Measurements from ENCODE around the gene PDGFD. TPM values are rescaled to one million over a fixed set of nuclear protein-coding genes. Genes with fewer than 3 reads are reported as not detected.

PDGFD gene
- total and polyA plus RNA-seq, 2 donors (not counting 3 experiments of a cell fraction or from before 2014, with no cell fraction given): 6.3 to 13.1 TPM

- TF ChIP-seq EZH2 (IDR thresholded peaks at IDR 0.05; ENCODE audit: borderline replicate concordance, low read depth, low read length, severe bottlenecking): no peak
- no peak for TF ChIP-seq GATA2 (IDR thresholded peaks at IDR 0.05; ENCODE audit: insufficient read depth, insufficient read length, low read depth, low read length)
- no peak for TF ChIP-seq POLR2A (IDR thresholded peaks at IDR 0.05; ENCODE audit: low read depth, low read length)
- TF ChIP-seq, protein P1, sequence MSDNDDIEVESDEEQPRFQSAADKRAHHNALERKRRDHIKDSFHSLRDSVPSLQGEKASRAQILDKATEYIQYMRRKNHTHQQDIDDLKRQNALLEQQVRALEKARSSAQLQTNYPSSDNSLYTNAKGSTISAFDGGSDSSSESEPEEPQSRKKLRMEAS (IDR thresholded peaks at IDR 0.05; ENCODE audit: insufficient read depth, insufficient read length): no peak
- no peak for TF ChIP-seq JUN (IDR thresholded peaks at IDR 0.05; ENCODE audit: borderline replicate concordance, insufficient read depth, insufficient read length, low read depth)
- BruUV-seq (replicated peaks): no TSS peak
- ChIA-PET POLR2A (no interaction called here), CTCF (no interaction called here)
- Histone ChIP-seq H3K36me3 (ENCODE audit: control insufficient read depth in 2 of 2, extremely low read depth in 1 of 2, insufficient read depth in 2 of 2, low read length in 2 of 2) (no peaks in the 10 kb centered on the region), H3K4me2 (ENCODE audit: insufficient read depth, low read length) (no peak overlapping the region), H2AFZ (ENCODE audit: low read depth, low read length) (no peak overlapping the region), H3K4me1 (ENCODE audit: control insufficient read depth, extremely low read depth, insufficient read depth, low read length) (no peaks in the 10 kb centered on the region), H3K27me3 (ENCODE audit: control insufficient read depth in 2 of 2, insufficient read depth in 2 of 2, low read length in 2 of 2) (no peaks in the 10 kb centered on the region), H3K9me1 (replicated peaks; ENCODE audit: control insufficient read depth, extremely low read depth, insufficient read depth, low read length) (no peaks in the 10 kb centered on the region), H3K79me2 (ENCODE audit: control insufficient read depth, insufficient read depth, low read length) (no peaks in the 10 kb centered on the region), H3K9ac (replicated peaks; ENCODE audit: extremely low read depth, insufficient read depth, low read length) (no peak overlapping the region), H3K9me3 (replicated peaks; ENCODE audit: control insufficient read depth, insufficient read depth, low read length) (no peaks in the 10 kb centered on the region), H3K27ac (ENCODE audit: insufficient read depth, low read depth, low read length) (no peak overlapping the region), H3K4me3 (replicated peaks in 1 of 3; ENCODE audit: insufficient read depth in 1 of 3, low read depth in 1 of 3, low read length in 3 of 3) (no peak overlapping the region), H4K20me1 (replicated peaks; ENCODE audit: control insufficient read depth, extremely low read depth, insufficient read depth, low read length) (no peaks in the 10 kb centered on the region)
- dilution Hi-C loops (cut with MboI; ENCODE audit: extremely low pct_ligation_motif_present, low sequenced_read_pairs): no loop called here
- no peak for DNase-seq (ENCODE audit: low read depth, low spot score)
- intact Hi-C loops (cut with micrococcal nuclease): no loop called here
- no peak for FAIRE-seq
Measured at GRCh38 chr11:104104664-104105063, 59.3 kb downstream of the PDGFD start.

DNA sequence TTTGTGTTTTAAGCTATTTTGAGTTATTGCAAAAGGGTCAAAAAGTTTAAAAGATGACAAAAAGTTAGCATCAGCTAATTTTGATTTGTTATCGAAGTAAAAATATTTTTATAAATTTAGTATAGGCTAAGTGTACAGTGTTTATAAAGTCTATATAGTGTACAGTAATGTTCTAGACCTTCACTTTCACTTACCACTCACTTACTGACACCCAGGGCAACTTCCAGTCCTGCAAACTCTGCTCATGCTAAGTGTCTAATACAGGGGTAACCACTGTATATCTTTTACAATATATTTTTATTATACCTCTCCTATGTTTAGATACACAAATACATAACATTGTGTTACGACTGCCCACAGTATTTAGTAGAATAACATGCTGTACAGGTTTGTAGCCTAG, 59.7 kb downstream of the PDGFD start:
- CTCF ChIA-PET: no interaction called here
- FAIRE-seq: no peak
- no peaks in the 10 kb centered on the region for H3K4me1 ChIP-seq (ENCODE audit: control insufficient read depth, extremely low read depth, insufficient read depth, low read length)

More for the DNA sequence above, 59.7 kb downstream of the PDGFD start:
- no TSS peak for BruUV-seq (replicated peaks)
- dilution Hi-C loops (cut with MboI; ENCODE audit: extremely low pct_ligation_motif_present, low sequenced_read_pairs): no loop called here
- no peak overlapping the region for H3K4me2 ChIP-seq (ENCODE audit: insufficient read depth, low read length)
- TF ChIP-seq POLR2AphosphoS5 (IDR thresholded peaks at IDR 0.05; ENCODE audit: insufficient read depth, low read depth, low read length) (no peak), GATA2 (IDR thresholded peaks at IDR 0.05; ENCODE audit: insufficient read depth, insufficient read length, low read depth, low read length) (no peak), EZH2 (IDR thresholded peaks at IDR 0.05; ENCODE audit: borderline replicate concordance, low read depth, low read length, severe bottlenecking) (no peak), POLR2A (IDR thresholded peaks at IDR 0.05; ENCODE audit: low read depth, low read length) (no peak), FOS (IDR thresholded peaks at IDR 0.05; ENCODE audit: borderline replicate concordance, insufficient read depth, low read length) (no peak), MYC (IDR thresholded peaks at IDR 0.05; ENCODE audit: low read depth, low read length) (no peak), JUN (IDR thresholded peaks at IDR 0.05; ENCODE audit: borderline replicate concordance, insufficient read depth, insufficient read length, low read depth) (no peak), CTCF (IDR thresholded peaks at IDR 0.05; ENCODE audit: extremely low read depth in 1 of 2, insufficient read depth in 1 of 2, low read depth in 1 of 2, low read length in 2 of 2) (no peak)
- TF ChIP-seq, protein P1 (IDR thresholded peaks at IDR 0.05; ENCODE audit: insufficient read depth, insufficient read length): no peak
- H3K9me3 ChIP-seq (replicated peaks; ENCODE audit: control insufficient read depth, insufficient read depth, low read length): no peaks in the 10 kb centered on the region
- no peaks in the 10 kb centered on the region for H3K27me3 ChIP-seq (ENCODE audit: control insufficient read depth in 2 of 2, insufficient read depth in 2 of 2, low read length in 2 of 2)
- no peak overlapping the region for H3K27ac ChIP-seq (ENCODE audit: insufficient read depth, low read depth, low read length)
- no peak overlapping the region for H2AFZ ChIP-seq (ENCODE audit: low read depth, low read length)
- H3K9me1 ChIP-seq (replicated peaks; ENCODE audit: control insufficient read depth, extremely low read depth, insufficient read depth, low read length): no peaks in the 10 kb centered on the region
- no peaks in the 10 kb centered on the region for H3K36me3 ChIP-seq (ENCODE audit: control insufficient read depth in 2 of 2, extremely low read depth in 1 of 2, insufficient read depth in 2 of 2, low read length in 2 of 2)
- H3K9ac ChIP-seq (replicated peaks; ENCODE audit: extremely low read depth, insufficient read depth, low read length): no peak overlapping the region
- no peak overlapping the region for H3K4me3 ChIP-seq (replicated peaks in 1 of 3; ENCODE audit: insufficient read depth in 1 of 3, low read depth in 1 of 3, low read length in 3 of 3)
- POLR2A ChIA-PET: no interaction called here
- H3K79me2 ChIP-seq (ENCODE audit: control insufficient read depth, insufficient read depth, low read length): no peaks in the 10 kb centered on the region
- no peaks in the 10 kb centered on the region for H4K20me1 ChIP-seq (replicated peaks; ENCODE audit: control insufficient read depth, extremely low read depth, insufficient read depth, low read length)
- intact Hi-C loops (cut with micrococcal nuclease): no loop called here
- no peak for DNase-seq (ENCODE audit: low read depth, low spot score)

Measured in endothelial cell of umbilical vein (primary cell).